ENCODE results near the gene GLCCI1. TPM values are rescaled to one million over a fixed set of nuclear protein-coding genes. Genes with fewer than 3 reads are reported as not detected.

The GLCCI1 gene
- total RNA-seq, 2 donors from 2014 or later, result 5.8 to 15.6 TPM

- Histone ChIP-seq H3K27ac (no peak overlapping the region), H3K36me3 (no peaks in the 10 kb centered on the region), H3K4me3 (no peak overlapping the region), H3K9me3 (no peaks in the 10 kb centered on the region), H3K4me1 (ENCODE audit: control insufficient read depth in 1 of 2, low read depth in 2 of 2) (no peaks in the 10 kb centered on the region), H3K27me3 (replicated peaks; ENCODE audit: insufficient read depth) (no peaks in the 10 kb centered on the region)
- no peak for TF ChIP-seq CTCF (IDR thresholded peaks at IDR 0.05)
- ATAC-seq (ENCODE audit: insufficient number of reproducible peaks, low FRiP score, low read depth) (no peak), DNase-seq (ENCODE audit: low spot score) (no peak)
Measured at GRCh38 chr7:7959979-7960670, 8.5 kb upstream of the GLCCI1 start.

GRCh38 chr7:7962851-7963250 lies 5.7 kb upstream of the GLCCI1 start:
- no peaks in the 10 kb centered on the region for H3K36me3 ChIP-seq
- H3K27me3 ChIP-seq (replicated peaks; ENCODE audit: insufficient read depth), result no peaks in the 10 kb centered on the region
- no peak for DNase-seq (ENCODE audit: low spot score)
- no peak overlapping the region for H3K4me3 ChIP-seq
- no peaks in the 10 kb centered on the region for H3K4me1 ChIP-seq (ENCODE audit: control insufficient read depth in 1 of 2, low read depth in 2 of 2)
- H3K27ac ChIP-seq, result no peak overlapping the region
- TF ChIP-seq CTCF (IDR thresholded peaks at IDR 0.05), result no peak
- ATAC-seq (ENCODE audit: insufficient number of reproducible peaks, low FRiP score, low read depth), result no peak
- H3K9me3 ChIP-seq, result no peaks in the 10 kb centered on the region

GRCh38 chr7:7964250-7964649 lies 4.3 kb upstream of the GLCCI1 start:
- ATAC-seq (ENCODE audit: insufficient number of reproducible peaks, low FRiP score, low read depth) (no peak), DNase-seq (ENCODE audit: low spot score) (no peak)
- Histone ChIP-seq H3K4me3 (no peak overlapping the region), H3K9me3 (no peaks in the 10 kb centered on the region), H3K36me3 (no peaks in the 10 kb centered on the region), H3K4me1 (ENCODE audit: control insufficient read depth in 1 of 2, low read depth in 2 of 2) (no peaks in the 10 kb centered on the region), H3K27ac (no peak overlapping the region), H3K27me3 (replicated peaks; ENCODE audit: insufficient read depth) (no peaks in the 10 kb centered on the region)
- no peak for TF ChIP-seq CTCF (IDR thresholded peaks at IDR 0.05)

GRCh38 chr7:7964691-7965090 lies 3.9 kb upstream of the GLCCI1 start:
- Histone ChIP-seq H3K27me3 (replicated peaks; ENCODE audit: insufficient read depth) (no peaks in the 10 kb centered on the region), H3K9me3 (no peaks in the 10 kb centered on the region), H3K36me3 (no peaks in the 10 kb centered on the region), H3K4me3 (no peak overlapping the region), H3K4me1 (ENCODE audit: control insufficient read depth in 1 of 2, low read depth in 2 of 2) (no peaks in the 10 kb centered on the region), H3K27ac (no peak overlapping the region)
- ATAC-seq (ENCODE audit: insufficient number of reproducible peaks, low FRiP score, low read depth) (no peak), DNase-seq (ENCODE audit: low spot score) (no peak)
- TF ChIP-seq CTCF (IDR thresholded peaks at IDR 0.05), result no peak

- H3K9me3 ChIP-seq, result no peaks in the 10 kb centered on the region
- H3K27ac ChIP-seq, result no peak overlapping the region
- no peak overlapping the region for H3K4me3 ChIP-seq
- no peaks in the 10 kb centered on the region for H3K27me3 ChIP-seq (replicated peaks; ENCODE audit: insufficient read depth)
- ATAC-seq (ENCODE audit: insufficient number of reproducible peaks, low FRiP score, low read depth), result no peak
- H3K36me3 ChIP-seq, result no peaks in the 10 kb centered on the region
- no peak for TF ChIP-seq CTCF (IDR thresholded peaks at IDR 0.05)
- DNase-seq (ENCODE audit: low spot score), result no peak
- H3K4me1 ChIP-seq (ENCODE audit: control insufficient read depth in 1 of 2, low read depth in 2 of 2), result no peaks in the 10 kb centered on the region
Measured at GRCh38 chr7:7965301-7965700, 3.3 kb upstream of the GLCCI1 start.
